DOHH2 (cell line): ENCODE data around the gene UBAC2.

Experiments used
- H3F3A ChIP-seq: fragments of 200-600 bp; sonication (generic), shearing (Covaris generic); 2 replicates; pipeline ENCODE4 v1.6.0; 2016; ENCODE audit warnings: antibody characterized with exemption, mild to moderate bottlenecking; ENCODE audit not compliant: control insufficient read depth, insufficient read depth
- H3K27ac ChIP-seq: fragments of 200-600 bp; sonication (generic); 2 replicates; pipeline ENCODE4 v1.5.1; 2014; ENCODE audit warnings: low read depth, mild to moderate bottlenecking, low read length, moderate library complexity
- H3K27me3 ChIP-seq: fragments of 200-600 bp; sonication (generic); 2 replicates; pipeline ENCODE4 v1.6.1; 2014; ENCODE audit warnings: mild to moderate bottlenecking, low read length, mixed read lengths; ENCODE audit not compliant: control insufficient read depth
- H3K36me3 ChIP-seq: fragments of 200-600 bp; sonication (generic); 2 replicates; pipeline ENCODE4 v1.6.1; 2014; ENCODE audit warnings: mild to moderate bottlenecking, low read length, moderate library complexity, mixed read lengths; ENCODE audit not compliant: control insufficient read depth
- H3K4me1 ChIP-seq: fragments of 200-600 bp; sonication (generic); 2 replicates; pipeline ENCODE4 v1.6.1; 2014; ENCODE audit warnings: mild to moderate bottlenecking, low read length, mixed read lengths; ENCODE audit not compliant: control insufficient read depth
- H3K4me2 ChIP-seq: fragments of 200-600 bp; sonication (generic); 2 replicates; pipeline ENCODE4 v1.6.0; 2014; ENCODE audit warnings: mild to moderate bottlenecking, low read length, moderate library complexity
- H3K4me3 ChIP-seq: fragments of 200-600 bp; sonication (generic); 2 replicates; pipeline ENCODE4 v1.5.1; 2014; ENCODE audit warnings: mild to moderate bottlenecking, low read length, mixed read lengths
- H3K79me2 ChIP-seq: fragments of 200-600 bp; sonication (generic); 2 replicates; pipeline ENCODE4 v1.6.1; 2014; ENCODE audit warnings: mild to moderate bottlenecking, low read length, mixed read lengths; ENCODE audit not compliant: control insufficient read depth
- H3K9me2 ChIP-seq: fragments of 200-600 bp; sonication (generic); replicated peaks from 2 replicates; pipeline ENCODE4 v1.6.1; 2014; ENCODE audit warnings: mild to moderate bottlenecking, low read length, mixed read lengths; ENCODE audit not compliant: control insufficient read depth
- H3K9me3 ChIP-seq: fragments of 200-600 bp; sonication (generic); 2 replicates; pipeline ENCODE4 v1.6.1; 2014; ENCODE audit warnings: antibody characterized with exemption, low read length, mixed read lengths; ENCODE audit not compliant: control insufficient read depth, insufficient read depth
- H4K20me1 ChIP-seq: fragments of 200-600 bp; sonication (generic); 2 replicates; pipeline ENCODE4 v1.6.0; 2014; ENCODE audit warnings: low read depth, mild to moderate bottlenecking, antibody characterized with exemption, low read length, moderate library complexity; ENCODE audit not compliant: control insufficient read depth, insufficient read depth
- EZH2phosphoT487 ChIP-seq: fragments of 200-600 bp; sonication (generic); IDR thresholded peaks from 2 replicates; pipeline ENCODE4 v1.6.1; 2017; ENCODE audit warnings: borderline replicate concordance, mild to moderate bottlenecking, antibody characterized with exemption, low read length, moderate library complexity, mixed read lengths
- TF ChIP-seq, protein P1 (sequence below): fragments of 200-600 bp; sonication (generic); IDR thresholded peaks from one replicate; pipeline ENCODE4 v1.5.1; 2014; ENCODE audit warnings: antibody characterized with exemption, mild to moderate bottlenecking, low read depth, low read length; ENCODE audit not compliant: poor library complexity, severe bottlenecking

Gene UBAC2

GRCh38 chr13:99357941-99358340 lies 157.3 kb downstream of the UBAC2 start:
- no peak for TF ChIP-seq EZH2phosphoT487
- TF ChIP-seq, protein P1, sequence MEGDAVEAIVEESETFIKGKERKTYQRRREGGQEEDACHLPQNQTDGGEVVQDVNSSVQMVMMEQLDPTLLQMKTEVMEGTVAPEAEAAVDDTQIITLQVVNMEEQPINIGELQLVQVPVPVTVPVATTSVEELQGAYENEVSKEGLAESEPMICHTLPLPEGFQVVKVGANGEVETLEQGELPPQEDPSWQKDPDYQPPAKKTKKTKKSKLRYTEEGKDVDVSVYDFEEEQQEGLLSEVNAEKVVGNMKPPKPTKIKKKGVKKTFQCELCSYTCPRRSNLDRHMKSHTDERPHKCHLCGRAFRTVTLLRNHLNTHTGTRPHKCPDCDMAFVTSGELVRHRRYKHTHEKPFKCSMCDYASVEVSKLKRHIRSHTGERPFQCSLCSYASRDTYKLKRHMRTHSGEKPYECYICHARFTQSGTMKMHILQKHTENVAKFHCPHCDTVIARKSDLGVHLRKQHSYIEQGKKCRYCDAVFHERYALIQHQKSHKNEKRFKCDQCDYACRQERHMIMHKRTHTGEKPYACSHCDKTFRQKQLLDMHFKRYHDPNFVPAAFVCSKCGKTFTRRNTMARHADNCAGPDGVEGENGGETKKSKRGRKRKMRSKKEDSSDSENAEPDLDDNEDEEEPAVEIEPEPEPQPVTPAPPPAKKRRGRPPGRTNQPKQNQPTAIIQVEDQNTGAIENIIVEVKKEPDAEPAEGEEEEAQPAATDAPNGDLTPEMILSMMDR: no peak
- H3F3A ChIP-seq: no peaks in the 10 kb centered on the region
- H3K27ac ChIP-seq: no peak overlapping the region
- no peaks in the 10 kb centered on the region for H3K9me2 ChIP-seq
- H3K27me3 ChIP-seq: no peaks in the 10 kb centered on the region
- H4K20me1 ChIP-seq: no peaks in the 10 kb centered on the region
- H3K9me3 ChIP-seq: no peaks in the 10 kb centered on the region
- H3K4me1 ChIP-seq: no peaks in the 10 kb centered on the region
- H3K4me3 ChIP-seq: no peak overlapping the region
- H3K4me2 ChIP-seq: no peak overlapping the region
- H3K79me2 ChIP-seq: no peaks in the 10 kb centered on the region
- peaks cover 22% of the 10 kb centered on the region for H3K36me3 ChIP-seq

DNA sequence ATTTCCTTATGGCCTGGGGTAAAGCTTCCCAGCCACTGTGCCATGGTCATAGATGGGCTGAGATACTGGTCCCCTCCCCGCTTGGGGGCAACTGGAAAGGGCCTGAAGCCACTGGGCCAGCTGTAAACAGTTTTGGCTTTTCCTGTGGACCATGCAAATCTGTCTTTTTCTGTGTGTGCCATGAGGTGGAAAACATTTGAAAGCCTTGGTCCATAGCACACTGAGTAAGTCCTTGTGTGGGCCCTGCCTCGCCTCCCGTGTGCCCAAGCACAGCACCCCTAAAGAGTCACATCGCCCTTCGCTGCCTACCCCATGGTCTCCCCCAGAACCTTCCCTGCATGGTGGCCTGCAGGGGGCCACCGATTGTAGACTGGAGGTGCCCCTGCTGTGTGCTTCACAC lies 158.9 kb downstream of the UBAC2 start:
- H3K79me2 ChIP-seq: no peaks in the 10 kb centered on the region
- H4K20me1 ChIP-seq: no peaks in the 10 kb centered on the region
- no peak overlapping the region for H3K27ac ChIP-seq
- peaks cover 18% of the 10 kb centered on the region for H3K36me3 ChIP-seq
- H3K4me1 ChIP-seq: no peaks in the 10 kb centered on the region
- no peaks in the 10 kb centered on the region for H3F3A ChIP-seq
- no peaks in the 10 kb centered on the region for H3K9me3 ChIP-seq
- H3K27me3 ChIP-seq: no peaks in the 10 kb centered on the region
- no peak overlapping the region for H3K4me2 ChIP-seq
- no peak for TF ChIP-seq EZH2phosphoT487
- TF ChIP-seq, protein P1: no peak
- no peaks in the 10 kb centered on the region for H3K9me2 ChIP-seq
- no peak overlapping the region for H3K4me3 ChIP-seq

- Histone ChIP-seq H3K79me2 (no peaks in the 10 kb centered on the region), H3K9me2 (no peaks in the 10 kb centered on the region), H3K4me2 (no peak overlapping the region), H3K4me1 (no peaks in the 10 kb centered on the region), H4K20me1 (no peaks in the 10 kb centered on the region), H3K9me3 (no peaks in the 10 kb centered on the region), H3F3A (no peaks in the 10 kb centered on the region), H3K27ac (no peak overlapping the region), H3K27me3 (no peaks in the 10 kb centered on the region), H3K36me3 (peaks cover 14% of the 10 kb centered on the region), H3K4me3 (no peak overlapping the region)
- no peak for TF ChIP-seq EZH2phosphoT487
- TF ChIP-seq, protein P1: no peak
Observed at GRCh38 chr13:99360696-99361095, 160.0 kb downstream of the UBAC2 start.

DNA sequence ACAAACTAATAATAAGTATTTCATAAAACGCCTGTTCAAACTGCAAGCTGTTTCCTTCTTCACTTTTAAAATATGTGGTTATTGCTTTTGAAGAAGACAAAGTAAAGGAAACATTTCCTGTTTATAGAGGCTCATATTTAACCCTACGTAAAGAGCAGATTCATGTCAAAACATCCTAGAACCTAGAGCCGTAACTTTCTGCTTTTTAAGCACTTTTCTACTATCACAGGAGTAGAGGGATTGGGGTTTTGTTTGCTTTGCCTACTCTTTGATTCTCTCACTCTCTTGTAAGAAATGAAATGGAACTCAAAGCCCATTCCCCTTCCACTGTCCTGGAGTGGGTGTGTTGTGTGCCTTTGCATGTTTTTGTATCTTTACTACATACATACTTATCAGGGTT lies 160.5 kb downstream of the UBAC2 start:
- no peaks in the 10 kb centered on the region for H3K79me2 ChIP-seq
- H3F3A ChIP-seq: no peaks in the 10 kb centered on the region
- TF ChIP-seq EZH2phosphoT487: no peak
- TF ChIP-seq, protein P1: no peak
- peaks cover 12% of the 10 kb centered on the region for H3K36me3 ChIP-seq
- no peaks in the 10 kb centered on the region for H3K9me2 ChIP-seq
- H3K27me3 ChIP-seq: no peaks in the 10 kb centered on the region
- H3K4me1 ChIP-seq: no peaks in the 10 kb centered on the region
- no peak overlapping the region for H3K27ac ChIP-seq
- no peak overlapping the region for H3K4me2 ChIP-seq
- H3K9me3 ChIP-seq: no peaks in the 10 kb centered on the region
- no peak overlapping the region for H3K4me3 ChIP-seq
- H4K20me1 ChIP-seq: no peaks in the 10 kb centered on the region
